Left lung (tissue), 10 donors: Measurements from ENCODE around the gene CNKSR2. TPM values are rescaled to one million over a fixed set of nuclear protein-coding genes. Genes with fewer than 3 reads are reported as not detected.

Experiments used
- ATAC-seq: fragments of 200-7000 bp; cut with Tn5 transposase; one replicate; pipeline ENCODE4 v1.9.1; 2020; ENCODE audit warnings: moderate library complexity
- DNase-seq, 4 donors: peaks; one replicate each; pipeline ENCODE4 v3.0.0-alpha.2; 2013 to 2020
- H3K27ac ChIP-seq, 2 donors: fragments of 200-600 bp; sonication (generic) in 1 of 2; one replicate each; pipeline versions ENCODE4 v1.5.0 to v1.8.0; 2020 to 2021
- H3K27me3 ChIP-seq, 2 donors: fragments of 200-600 bp; sonication (generic) in 1 of 2; one replicate each; pipeline versions ENCODE4 v1.5.0 to v1.8.0; 2020 to 2021
- H3K36me3 ChIP-seq, 2 donors: fragments of 200-600 bp; sonication (generic) in 1 of 2; one replicate each; pipeline versions ENCODE4 v1.5.0 to v1.8.0; 2020 to 2021
- H3K4me1 ChIP-seq, 2 donors: fragments of 200-600 bp; one replicate each; pipeline ENCODE4 v1.8.0; 2021
- H3K4me3 ChIP-seq, 2 donors: fragments of 200-600 bp; sonication (generic) in 1 of 2; one replicate each; pipeline versions ENCODE4 v1.5.0 to v1.8.0; 2020 to 2021; ENCODE audit warnings: mild to moderate bottlenecking in 1 of 2
- H3K9me3 ChIP-seq, 2 donors: fragments of 200-600 bp; sonication (generic) in 1 of 2; one replicate each; pipeline versions ENCODE4 v1.5.0 to v1.8.0; 2020 to 2021
- CTCF ChIP-seq, 2 donors: fragments of 200-600 bp; sonication (generic) in 1 of 2; IDR thresholded peaks; one replicate each; pipeline versions ENCODE4 v1.5.0 to v1.8.0; 2021; ENCODE audit warnings: antibody characterized with exemption in 2 of 2
- intact Hi-C, 2 donors: fragments of 100-400 bp; cut with DNase I; formaldehyde crosslinking; loops; one replicate each; pipeline versions ENCODE4 v1.11.2 to v1.14.2; 2022
- polyA plus RNA-seq, 6 donors: library from polyadenylated mRNA; unstranded; fragments of 120-200 nt; gene quantifications; one replicate each; pipeline ENCODE4 v1.2.1, GENCODE V29; 2013; ENCODE audit not compliant: insufficient read length in 6 of 6
- total RNA-seq, 2 donors: library from RNA; stranded (reverse); fragmentation: NEBNext Ultra II Directional; extraction: Animal tissue kit (Norgen Biotek cat#: 25700); gene quantifications; one replicate each; pipeline ENCODE4 v1.2.1, GENCODE V29; 2021
- donor health status: DM: no; HTN: yes; CAD: no.
- donor health status: DM: no; HTN: no; CAD: no.

The CNKSR2 gene
- total and polyA plus RNA-seq, 8 donors = 3.8 to 14.9 (median 9.8) TPM

GRCh38 chrX:21379991-21380390 lies 5.8 kb downstream of the CNKSR2 start:
- Histone ChIP-seq H3K27me3 (peaks cover 10 to 15% of the 10 kb centered on the region in 2 donors), H3K9me3 (no peaks in the 10 kb centered on the region), H3K4me1 (no peaks in the 10 kb centered on the region), H3K4me3 (no peak overlapping the region), H3K27ac (no peak overlapping the region), H3K36me3 (no peaks in the 10 kb centered on the region)
- no peak for TF ChIP-seq CTCF (IDR thresholded peaks at IDR 0.05)
- ATAC-seq (no peak), DNase-seq (no peak)
- intact Hi-C loops = no loop called here

- Histone ChIP-seq H3K36me3 (no peaks in the 10 kb centered on the region), H3K9me3 (no peaks in the 10 kb centered on the region), H3K27ac (no peak overlapping the region), H3K4me1 (no peaks in the 10 kb centered on the region), H3K4me3 (no peak overlapping the region), H3K27me3 (no peaks in the 10 kb centered on the region)
- TF ChIP-seq CTCF (IDR thresholded peaks at IDR 0.05) = no peak
- ATAC-seq (no peak), DNase-seq (no peak)
- intact Hi-C loops = no loop called here
Observed at GRCh38 chrX:21382715-21383114, 8.5 kb downstream of the CNKSR2 start.

GRCh38 chrX:21383546-21383945 lies 9.3 kb downstream of the CNKSR2 start:
- DNase-seq (no peak), ATAC-seq (no peak)
- Histone ChIP-seq H3K27me3 (no peaks in the 10 kb centered on the region), H3K4me1 (no peaks in the 10 kb centered on the region), H3K9me3 (no peaks in the 10 kb centered on the region), H3K27ac (no peak overlapping the region), H3K36me3 (no peaks in the 10 kb centered on the region), H3K4me3 (no peak overlapping the region)
- TF ChIP-seq CTCF (IDR thresholded peaks at IDR 0.05) = no peak
- intact Hi-C loops = no loop called here

GRCh38 chrX:21384178-21384577 lies 10.0 kb downstream of the CNKSR2 start:
- no peaks in the 10 kb centered on the region for H3K27me3 ChIP-seq
- DNase-seq (no peak), ATAC-seq (no peak)
- intact Hi-C loops = no loop called here
- no peak overlapping the region for H3K27ac ChIP-seq
- no peak overlapping the region for H3K4me3 ChIP-seq
- TF ChIP-seq CTCF (IDR thresholded peaks at IDR 0.05) = no peak
- no peaks in the 10 kb centered on the region for H3K9me3 ChIP-seq
- no peaks in the 10 kb centered on the region for H3K4me1 ChIP-seq
- H3K36me3 ChIP-seq = no peaks in the 10 kb centered on the region

GRCh38 chrX:21394792-21395191 lies 20.6 kb downstream of the CNKSR2 start:
- Histone ChIP-seq H3K27ac (no peak overlapping the region), H3K4me3 (no peak overlapping the region), H3K4me1 (no peaks in the 10 kb centered on the region), H3K36me3 (no peaks in the 10 kb centered on the region), H3K9me3 (peaks cover 0 to 1% of the 10 kb centered on the region in 2 donors), H3K27me3 (no peaks in the 10 kb centered on the region)
- ATAC-seq (no peak), DNase-seq (no peak)
- intact Hi-C loops = no loop called here
- TF ChIP-seq CTCF (IDR thresholded peaks at IDR 0.05) = no peak
